EL (cell line): ENCODE results near the gene CATSPERZ.
A peak's percentile ranks its signal among the peaks of the same experiment; 100 is the strongest.
"Not testable (repeated sequence)": the region's sequence is repeated elsewhere in the genome, so short reads cannot be mapped to it uniquely, and the experiment has no call there.

ENCODE experiments used
- DNase-seq: peaks from one replicate; pipeline ENCODE4 v3.0.0-alpha.2; 2016

The CATSPERZ gene

GRCh38 chr11:64321026-64321425 is 20.9 kb downstream of the CATSPERZ start:
- no peak for DNase-seq

GRCh38 chr11:64321533-64321932 is 21.4 kb downstream of the CATSPERZ start:
- no peak for DNase-seq

- DNase-seq, result no peak
Measured at GRCh38 chr11:64322925-64323260, 22.7 kb downstream of the CATSPERZ start.

- DNase-seq, result no peak
Measured at GRCh38 chr11:64323373-64323772, 23.2 kb downstream of the CATSPERZ start.

- DNase-seq, result not testable (repeated sequence)
Measured at GRCh38 chr11:64323984-64324383, 23.8 kb downstream of the CATSPERZ start.

- no peak for DNase-seq
Measured at GRCh38 chr11:64324692-64325469, 24.7 kb downstream of the CATSPERZ start.

GRCh38 chr11:64327375-64327774 is 27.2 kb downstream of the CATSPERZ start:
- DNase-seq, result no peak

GRCh38 chr11:64327993-64328392 is 27.8 kb downstream of the CATSPERZ start:
- no peak for DNase-seq

GRCh38 chr11:64330888-64331287 is 30.7 kb downstream of the CATSPERZ start:
- DNase-seq, result no peak

- peak; percentile 93 for DNase-seq
Measured at GRCh38 chr11:64331569-64332371, 31.6 kb downstream of the CATSPERZ start.

GRCh38 chr11:64333556-64333955 is 33.4 kb downstream of the CATSPERZ start:
- no peak for DNase-seq

- peak; percentile 98 for DNase-seq
Measured at GRCh38 chr11:64334764-64335735, 34.9 kb downstream of the CATSPERZ start.

- no peak for DNase-seq
Measured at GRCh38 chr11:64337538-64338249, 37.5 kb downstream of the CATSPERZ start.

- no peak for DNase-seq
Measured at GRCh38 chr11:64338716-64339115, 38.6 kb downstream of the CATSPERZ start.

- no peak for DNase-seq
Measured at GRCh38 chr11:64339286-64339685, 39.1 kb downstream of the CATSPERZ start.

- no peak for DNase-seq
Measured at GRCh38 chr11:64339754-64340408, 39.7 kb downstream of the CATSPERZ start, which contains the start of gene CCDC88B. Gene CCDC88B, plus strand, starts transcription at chr11:64340204. Its CDS starts 63 bp downstream, at chr11:64340267.

GRCh38 chr11:64340671-64341335 is 40.6 kb downstream of the CATSPERZ start:
- no peak for DNase-seq

- no peak for DNase-seq
Measured at GRCh38 chr11:64341429-64341828, 41.3 kb downstream of the CATSPERZ start.

GRCh38 chr11:64341851-64342791 is 42.0 kb downstream of the CATSPERZ start:
- peak; percentile 90 for DNase-seq
